ENCODE results near the gene HEXIM2. TPM values are rescaled to one million over a fixed set of nuclear protein-coding genes. Genes with fewer than 3 reads are reported as not detected.
A peak's percentile ranks its signal among the peaks of the same experiment; 100 is the strongest.

Gene HEXIM2
- total and polyA plus RNA-seq, 2 of the 13 experiments (the other 11 are each of a cell fraction or from before 2014, with no cell fraction given) = 27.1 to 32.4 TPM

- TF ChIP-seq RERE (CRISPR knock-in tag; IDR thresholded peaks at IDR 0.05; ENCODE audit: low read depth) = peak; percentile 68; the same call in 1 of the 2 replicates
- TF ChIP-seq ZFP91 (CRISPR knock-in tag; IDR thresholded peaks at IDR 0.05; ENCODE audit: borderline replicate concordance) = peak; percentile 58
- no peak for TF ChIP-seq NFRKB (IDR thresholded peaks at IDR 0.05)
- no peak for TF ChIP-seq TRIM24 (CRISPR knock-in tag; IDR thresholded peaks at IDR 0.05)
- peak; percentile 32; the same call in 1 of the 2 replicates for TF ChIP-seq BCL6 (CRISPR knock-in tag; IDR thresholded peaks at IDR 0.05)
- TF ChIP-seq MAFK (conservative IDR thresholded peaks at IDR 0.05 in 1 of 2, IDR thresholded peaks at IDR 0.05 in 1 of 2; ENCODE audit: low read length in 2 of 2) = peak in 1 of 2 experiments; percentile 31; a peak in 2 of 4 replicates
- peak; percentile 42; the same call in 1 of the 2 replicates for TF ChIP-seq ZNF543 (CRISPR knock-in tag; IDR thresholded peaks at IDR 0.05)
- peak; percentile 83 for TF ChIP-seq JUND (CRISPR knock-in tag; IDR thresholded peaks at IDR 0.05)
- no peak; the same call in none of the 2 replicates for TF ChIP-seq ZNF563 (CRISPR knock-in tag; IDR thresholded peaks at IDR 0.05)
- peak; percentile 98; the same call in 1 of the 2 replicates for TF ChIP-seq SAFB2 (CRISPR knock-in tag; IDR thresholded peaks at IDR 0.05; ENCODE audit: borderline replicate concordance, low read depth)
- TF ChIP-seq SETDB1 (CRISPR knock-in tag; IDR thresholded peaks at IDR 0.05; ENCODE audit: borderline replicate concordance) = no peak
- no peak; the same call in 1 of the 2 replicates for TF ChIP-seq ZBTB34 (CRISPR knock-in tag; IDR thresholded peaks at IDR 0.05)
- no peak for TF ChIP-seq ZNF101 (CRISPR knock-in tag; IDR thresholded peaks at IDR 0.05; ENCODE audit: borderline replicate concordance, low read depth)
- TF ChIP-seq RCOR2 (CRISPR knock-in tag; IDR thresholded peaks at IDR 0.05) = no peak
- TF ChIP-seq THAP7 (CRISPR knock-in tag; IDR thresholded peaks at IDR 0.05) = no peak; the same call in 1 of the 2 replicates
- peak; percentile 14; the same call in 1 of the 2 replicates for TF ChIP-seq ZNF777 (CRISPR knock-in tag; IDR thresholded peaks at IDR 0.05)
- peak; percentile 93; the same call in 1 of the 2 replicates for TF ChIP-seq ZNF782 (CRISPR knock-in tag; IDR thresholded peaks at IDR 0.05; ENCODE audit: borderline replicate concordance)
- TF ChIP-seq ZNF224 (CRISPR knock-in tag; IDR thresholded peaks at IDR 0.05) = peak; percentile 94; the same call in 1 of the 2 replicates
- TF ChIP-seq RARG (CRISPR knock-in tag; IDR thresholded peaks at IDR 0.05; ENCODE audit: low read depth) = peak; percentile 22; the same call in 1 of the 2 replicates
These were observed 13.3 kb upstream of the HEXIM2 start, which contains the start of gene HEXIM1 (continued) for GRCh38 chr17:45148183-45149036.
